GM23338 (cell line): ENCODE measurements around the gene CNTNAP2. TPM values are rescaled to one million over a fixed set of nuclear protein-coding genes. Genes with fewer than 3 reads are reported as not detected.

ENCODE experiments used
- ATAC-seq: fragments of 200-7000 bp; cut with Tn5 transposase; 3 replicates; pipeline ENCODE4 v1.9.1; 2020
- DNase-seq: peaks from one replicate; pipeline ENCODE4 v3.0.0-alpha.2; 2015; ENCODE audit warnings: low spot score
- H2AFZ ChIP-seq: fragments of 200-600 bp; sonication (generic); 2 replicates; pipeline ENCODE4 v1.8.0; 2016; ENCODE audit warnings: antibody characterized with exemption, mild to moderate bottlenecking, moderate library complexity
- H3F3A ChIP-seq: fragments of 200-600 bp; sonication (generic); replicated peaks from 2 replicates; pipeline ENCODE4 v1.8.0; 2017; ENCODE audit warnings: antibody characterized with exemption, mixed run types, low read depth
- H3K27ac ChIP-seq: fragments of 200-600 bp; sonication (generic); 2 replicates; pipeline ENCODE4 v1.6.1; 2016; ENCODE audit warnings: low read depth
- H3K27me3 ChIP-seq: fragments of 200-600 bp; sonication (generic); 2 replicates; pipeline ENCODE4 v1.8.0; 2016; ENCODE audit warnings: mild to moderate bottlenecking, mixed run types, moderate library complexity; ENCODE audit not compliant: insufficient read depth
- H3K36me3 ChIP-seq: fragments of 200-600 bp; sonication (generic); 2 replicates; pipeline ENCODE4 v1.8.0; 2016; ENCODE audit warnings: mild to moderate bottlenecking; ENCODE audit not compliant: insufficient read depth
- H3K4me1 ChIP-seq: fragments of 200-600 bp; sonication (generic); 2 replicates; pipeline ENCODE4 v1.8.0; 2016; ENCODE audit warnings: mild to moderate bottlenecking, moderate library complexity; ENCODE audit not compliant: insufficient read depth
- H3K4me2 ChIP-seq: fragments of 200-600 bp; sonication (generic); 2 replicates; pipeline ENCODE4 v1.7.1; 2017; ENCODE audit warnings: mixed run types
- H3K4me3 ChIP-seq: fragments of 200-600 bp; sonication (generic); 2 replicates; pipeline ENCODE4 v1.6.1; 2016; ENCODE audit warnings: mixed run types
- H3K79me2 ChIP-seq: fragments of 200-600 bp; sonication (generic); replicated peaks from 2 replicates; pipeline ENCODE4 v1.8.0; 2017; ENCODE audit warnings: mild to moderate bottlenecking; ENCODE audit not compliant: insufficient read depth
- H3K9me2 ChIP-seq: fragments of 200-600 bp; sonication (generic); 2 replicates; pipeline ENCODE4 v1.8.0; 2017; ENCODE audit not compliant: insufficient read depth
- H4K20me1 ChIP-seq: fragments of 200-600 bp; sonication (generic); replicated peaks from 2 replicates; pipeline ENCODE4 v1.8.0; 2017; ENCODE audit warnings: mild to moderate bottlenecking; ENCODE audit not compliant: insufficient read depth
- H3K27ac Mint-ChIP-seq: 2 replicates; pipeline ENCODE4 v1.8.0; 2020; ENCODE audit warnings: inconsistent platforms, mild to moderate bottlenecking, moderate library complexity, mixed read lengths
- H3K27me3 Mint-ChIP-seq: 3 replicates; pipeline ENCODE4 v1.8.0; 2022; ENCODE audit warnings: low read depth, mild to moderate bottlenecking, moderate library complexity, mixed read lengths, inconsistent platforms; ENCODE audit not compliant: insufficient read depth, poor library complexity
- H3K36me3 Mint-ChIP-seq: 3 replicates; pipeline ENCODE4 v1.8.0; 2021; ENCODE audit warnings: low read depth, mild to moderate bottlenecking, inconsistent platforms, moderate library complexity, mixed read lengths
- H3K4me1 Mint-ChIP-seq: 3 replicates; pipeline ENCODE4 v1.8.0; 2020; ENCODE audit warnings: mild to moderate bottlenecking, inconsistent platforms, mixed read lengths
- H3K4me3 Mint-ChIP-seq: 3 replicates; pipeline ENCODE4 v1.8.0; 2021; ENCODE audit warnings: moderate library complexity, mild to moderate bottlenecking, inconsistent platforms, mixed read lengths
- H3K9me3 Mint-ChIP-seq: 3 replicates; pipeline ENCODE4 v1.8.0; 2020; ENCODE audit warnings: moderate library complexity, mild to moderate bottlenecking, inconsistent platforms, mixed read lengths
- CREB1 ChIP-seq: fragments of 250-450 bp; sonication (Bioruptor Pico); IDR thresholded peaks from 2 replicates; pipeline ENCODE4 v1.5.0; 2020; ENCODE audit warnings: low read depth, mild to moderate bottlenecking, moderate library complexity
- EZH2 ChIP-seq: fragments of 200-600 bp; sonication (generic); IDR thresholded peaks from one replicate; pipeline ENCODE4 v1.8.0; 2017; ENCODE audit warnings: antibody characterized with exemption, mild to moderate bottlenecking, low read depth; ENCODE audit not compliant: unreplicated experiment
- EZH2phosphoT487 ChIP-seq: fragments of 200-600 bp; sonication (generic); IDR thresholded peaks from one replicate; pipeline ENCODE4 v1.8.1; 2018; ENCODE audit warnings: antibody characterized with exemption; ENCODE audit not compliant: unreplicated experiment
- JUNB ChIP-seq: IDR thresholded peaks from one replicate; pipeline ENCODE4 v1.6.1; 2016; ENCODE audit warnings: antibody characterized with exemption; ENCODE audit not compliant: unreplicated experiment
- NANOG ChIP-seq: IDR thresholded peaks from 2 replicates; pipeline ENCODE4 v1.6.1; 2016; ENCODE audit warnings: antibody characterized with exemption, borderline replicate concordance
- POLR2AphosphoS5 ChIP-seq: IDR thresholded peaks from 2 replicates; pipeline ENCODE4 v1.6.1; 2016; ENCODE audit warnings: antibody characterized with exemption, low read depth
- STAT1 ChIP-seq: IDR thresholded peaks from one replicate; pipeline ENCODE4 v1.6.1; 2016; ENCODE audit warnings: antibody characterized with exemption; ENCODE audit not compliant: unreplicated experiment
- ZNF114 ChIP-seq: fragments of 250-450 bp; sonication (Bioruptor Pico); IDR thresholded peaks from 2 replicates; pipeline ENCODE4 v1.5.0; 2020; ENCODE audit warnings: mild to moderate bottlenecking, moderate library complexity
- ZNF331 ChIP-seq: fragments of 250-450 bp; sonication (Bioruptor Pico); IDR thresholded peaks from 2 replicates; pipeline ENCODE4 v1.5.0; 2020; ENCODE audit warnings: low read depth, mild to moderate bottlenecking, moderate library complexity
- polyA plus RNA-seq: library from polyadenylated mRNA; unstranded; fragments of >200 nt; fragmentation: Nextera tagmentation; extraction: Ambion mirVana; gene quantifications from 2 replicates; pipeline ENCODE4 v1.2.1, GENCODE V29; 2016
- total RNA-seq: library from RNA; depleted of rRNA; stranded (reverse); fragments of >200 nt; shearing (Covaris generic); gene quantifications from 2 replicates; pipeline ENCODE4 v1.2.3, GENCODE V29; 2014
- TF ChIP-seq, protein P1 (sequence below): IDR thresholded peaks from 2 replicates; pipeline ENCODE4 v1.6.1; 2016; ENCODE audit warnings: antibody characterized with exemption
- TF ChIP-seq, protein P2 (sequence below): fragments of 250-450 bp; sonication (Bioruptor Pico); IDR thresholded peaks from 2 replicates; pipeline ENCODE4 v1.5.0; 2020; ENCODE audit warnings: mild to moderate bottlenecking, moderate library complexity
- TF ChIP-seq, protein P3 (sequence below): IDR thresholded peaks from one replicate; pipeline ENCODE4 v1.6.1; 2018; ENCODE audit warnings: antibody characterized with exemption; ENCODE audit not compliant: unreplicated experiment
- TF ChIP-seq, protein P4 (sequence below), 2 experiments: fragments of 200-600 bp in 1 of 2; sonication (generic) in 1 of 2; conservative IDR thresholded peaks; 2 replicates each; pipeline versions ENCODE4 v1.5.1 to v1.6.1; 2016 to 2017; ENCODE audit warnings: antibody characterized with exemption in 2 of 2, low read depth in 2 of 2, mild to moderate bottlenecking in 2 of 2, moderate library complexity in 1 of 2

The CNTNAP2 gene
- total and polyA plus RNA-seq, 2 experiments from 2014 or later = 38.2 to 61.3 TPM

DNA sequence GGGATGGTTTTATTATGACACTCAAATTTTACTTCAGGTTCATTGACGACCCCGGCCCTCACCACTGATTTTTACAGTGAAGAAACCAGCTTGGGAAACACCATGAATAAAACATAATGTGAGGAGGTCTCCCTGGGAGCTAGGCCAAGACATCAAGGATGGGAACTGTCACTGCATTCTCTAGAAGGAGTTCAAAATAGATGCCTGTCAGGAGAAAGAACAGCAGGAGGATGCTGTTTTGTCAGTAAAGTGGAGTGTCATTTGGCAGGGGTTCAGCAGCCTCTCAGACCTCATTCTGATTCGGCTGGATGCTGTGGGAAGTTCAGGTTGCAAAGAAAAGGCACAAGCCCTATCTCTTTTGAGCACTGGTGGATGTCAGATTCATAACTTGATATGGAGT, 2113.7 kb downstream of the CNTNAP2 start:
- H3K27me3 ChIP-seq = no peaks in the 10 kb centered on the region
- no peaks in the 10 kb centered on the region for H3K4me1 ChIP-seq
- ATAC-seq (no peak), DNase-seq (no peak)
- TF ChIP-seq ZNF114 (CRISPR knock-in tag) (no peak), EZH2 (no peak), POLR2AphosphoS5 (no peak), STAT1 (no peak), CREB1 (CRISPR knock-in tag) (no peak), ZNF331 (CRISPR knock-in tag) (no peak), EZH2phosphoT487 (no peak), JUNB (no peak), NANOG (no peak)
- TF ChIP-seq, protein P1, sequence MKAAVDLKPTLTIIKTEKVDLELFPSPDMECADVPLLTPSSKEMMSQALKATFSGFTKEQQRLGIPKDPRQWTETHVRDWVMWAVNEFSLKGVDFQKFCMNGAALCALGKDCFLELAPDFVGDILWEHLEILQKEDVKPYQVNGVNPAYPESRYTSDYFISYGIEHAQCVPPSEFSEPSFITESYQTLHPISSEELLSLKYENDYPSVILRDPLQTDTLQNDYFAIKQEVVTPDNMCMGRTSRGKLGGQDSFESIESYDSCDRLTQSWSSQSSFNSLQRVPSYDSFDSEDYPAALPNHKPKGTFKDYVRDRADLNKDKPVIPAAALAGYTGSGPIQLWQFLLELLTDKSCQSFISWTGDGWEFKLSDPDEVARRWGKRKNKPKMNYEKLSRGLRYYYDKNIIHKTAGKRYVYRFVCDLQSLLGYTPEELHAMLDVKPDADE = no peak
- TF ChIP-seq, protein P2, sequence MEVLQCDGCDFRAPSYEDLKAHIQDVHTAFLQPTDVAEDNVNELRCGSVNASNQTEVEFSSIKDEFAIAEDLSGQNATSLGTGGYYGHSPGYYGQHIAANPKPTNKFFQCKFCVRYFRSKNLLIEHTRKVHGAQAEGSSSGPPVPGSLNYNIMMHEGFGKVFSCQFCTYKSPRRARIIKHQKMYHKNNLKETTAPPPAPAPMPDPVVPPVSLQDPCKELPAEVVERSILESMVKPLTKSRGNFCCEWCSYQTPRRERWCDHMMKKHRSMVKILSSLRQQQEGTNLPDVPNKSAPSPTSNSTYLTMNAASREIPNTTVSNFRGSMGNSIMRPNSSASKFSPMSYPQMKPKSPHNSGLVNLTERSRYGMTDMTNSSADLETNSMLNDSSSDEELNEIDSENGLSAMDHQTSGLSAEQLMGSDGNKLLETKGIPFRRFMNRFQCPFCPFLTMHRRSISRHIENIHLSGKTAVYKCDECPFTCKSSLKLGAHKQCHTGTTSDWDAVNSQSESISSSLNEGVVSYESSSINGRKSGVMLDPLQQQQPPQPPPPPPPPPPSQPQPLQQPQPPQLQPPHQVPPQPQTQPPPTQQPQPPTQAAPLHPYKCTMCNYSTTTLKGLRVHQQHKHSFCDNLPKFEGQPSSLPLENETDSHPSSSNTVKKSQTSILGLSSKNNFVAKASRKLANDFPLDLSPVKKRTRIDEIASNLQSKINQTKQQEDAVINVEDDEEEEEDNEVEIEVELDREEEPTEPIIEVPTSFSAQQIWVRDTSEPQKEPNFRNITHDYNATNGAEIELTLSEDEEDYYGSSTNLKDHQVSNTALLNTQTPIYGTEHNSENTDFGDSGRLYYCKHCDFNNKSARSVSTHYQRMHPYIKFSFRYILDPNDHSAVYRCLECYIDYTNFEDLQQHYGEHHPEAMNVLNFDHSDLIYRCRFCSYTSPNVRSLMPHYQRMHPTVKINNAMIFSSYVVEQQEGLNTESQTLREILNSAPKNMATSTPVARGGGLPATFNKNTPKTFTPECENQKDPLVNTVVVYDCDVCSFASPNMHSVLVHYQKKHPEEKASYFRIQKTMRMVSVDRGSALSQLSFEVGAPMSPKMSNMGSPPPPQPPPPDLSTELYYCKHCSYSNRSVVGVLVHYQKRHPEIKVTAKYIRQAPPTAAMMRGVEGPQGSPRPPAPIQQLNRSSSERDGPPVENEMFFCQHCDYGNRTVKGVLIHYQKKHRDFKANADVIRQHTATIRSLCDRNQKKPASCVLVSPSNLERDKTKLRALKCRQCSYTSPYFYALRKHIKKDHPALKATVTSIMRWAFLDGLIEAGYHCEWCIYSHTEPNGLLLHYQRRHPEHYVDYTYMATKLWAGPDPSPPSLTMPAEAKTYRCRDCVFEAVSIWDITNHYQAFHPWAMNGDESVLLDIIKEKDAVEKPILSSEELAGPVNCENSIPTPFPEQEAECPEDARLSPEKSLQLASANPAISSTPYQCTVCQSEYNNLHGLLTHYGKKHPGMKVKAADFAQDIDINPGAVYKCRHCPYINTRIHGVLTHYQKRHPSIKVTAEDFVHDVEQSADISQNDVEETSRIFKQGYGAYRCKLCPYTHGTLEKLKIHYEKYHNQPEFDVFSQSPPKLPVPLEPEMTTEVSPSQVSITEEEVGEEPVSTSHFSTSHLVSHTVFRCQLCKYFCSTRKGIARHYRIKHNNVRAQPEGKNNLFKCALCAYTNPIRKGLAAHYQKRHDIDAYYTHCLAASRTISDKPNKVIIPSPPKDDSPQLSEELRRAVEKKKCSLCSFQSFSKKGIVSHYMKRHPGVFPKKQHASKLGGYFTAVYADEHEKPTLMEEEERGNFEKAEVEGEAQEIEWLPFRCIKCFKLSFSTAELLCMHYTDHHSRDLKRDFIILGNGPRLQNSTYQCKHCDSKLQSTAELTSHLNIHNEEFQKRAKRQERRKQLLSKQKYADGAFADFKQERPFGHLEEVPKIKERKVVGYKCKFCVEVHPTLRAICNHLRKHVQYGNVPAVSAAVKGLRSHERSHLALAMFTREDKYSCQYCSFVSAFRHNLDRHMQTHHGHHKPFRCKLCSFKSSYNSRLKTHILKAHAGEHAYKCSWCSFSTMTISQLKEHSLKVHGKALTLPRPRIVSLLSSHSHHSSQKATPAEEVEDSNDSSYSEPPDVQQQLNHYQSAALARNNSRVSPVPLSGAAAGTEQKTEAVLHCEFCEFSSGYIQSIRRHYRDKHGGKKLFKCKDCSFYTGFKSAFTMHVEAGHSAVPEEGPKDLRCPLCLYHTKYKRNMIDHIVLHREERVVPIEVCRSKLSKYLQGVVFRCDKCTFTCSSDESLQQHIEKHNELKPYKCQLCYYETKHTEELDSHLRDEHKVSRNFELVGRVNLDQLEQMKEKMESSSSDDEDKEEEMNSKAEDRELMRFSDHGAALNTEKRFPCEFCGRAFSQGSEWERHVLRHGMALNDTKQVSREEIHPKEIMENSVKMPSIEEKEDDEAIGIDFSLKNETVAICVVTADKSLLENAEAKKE (CRISPR knock-in tag) = no peak
- TF ChIP-seq, protein P3, sequence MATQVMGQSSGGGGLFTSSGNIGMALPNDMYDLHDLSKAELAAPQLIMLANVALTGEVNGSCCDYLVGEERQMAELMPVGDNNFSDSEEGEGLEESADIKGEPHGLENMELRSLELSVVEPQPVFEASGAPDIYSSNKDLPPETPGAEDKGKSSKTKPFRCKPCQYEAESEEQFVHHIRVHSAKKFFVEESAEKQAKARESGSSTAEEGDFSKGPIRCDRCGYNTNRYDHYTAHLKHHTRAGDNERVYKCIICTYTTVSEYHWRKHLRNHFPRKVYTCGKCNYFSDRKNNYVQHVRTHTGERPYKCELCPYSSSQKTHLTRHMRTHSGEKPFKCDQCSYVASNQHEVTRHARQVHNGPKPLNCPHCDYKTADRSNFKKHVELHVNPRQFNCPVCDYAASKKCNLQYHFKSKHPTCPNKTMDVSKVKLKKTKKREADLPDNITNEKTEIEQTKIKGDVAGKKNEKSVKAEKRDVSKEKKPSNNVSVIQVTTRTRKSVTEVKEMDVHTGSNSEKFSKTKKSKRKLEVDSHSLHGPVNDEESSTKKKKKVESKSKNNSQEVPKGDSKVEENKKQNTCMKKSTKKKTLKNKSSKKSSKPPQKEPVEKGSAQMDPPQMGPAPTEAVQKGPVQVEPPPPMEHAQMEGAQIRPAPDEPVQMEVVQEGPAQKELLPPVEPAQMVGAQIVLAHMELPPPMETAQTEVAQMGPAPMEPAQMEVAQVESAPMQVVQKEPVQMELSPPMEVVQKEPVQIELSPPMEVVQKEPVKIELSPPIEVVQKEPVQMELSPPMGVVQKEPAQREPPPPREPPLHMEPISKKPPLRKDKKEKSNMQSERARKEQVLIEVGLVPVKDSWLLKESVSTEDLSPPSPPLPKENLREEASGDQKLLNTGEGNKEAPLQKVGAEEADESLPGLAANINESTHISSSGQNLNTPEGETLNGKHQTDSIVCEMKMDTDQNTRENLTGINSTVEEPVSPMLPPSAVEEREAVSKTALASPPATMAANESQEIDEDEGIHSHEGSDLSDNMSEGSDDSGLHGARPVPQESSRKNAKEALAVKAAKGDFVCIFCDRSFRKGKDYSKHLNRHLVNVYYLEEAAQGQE = no peak
- TF ChIP-seq, protein P4, sequence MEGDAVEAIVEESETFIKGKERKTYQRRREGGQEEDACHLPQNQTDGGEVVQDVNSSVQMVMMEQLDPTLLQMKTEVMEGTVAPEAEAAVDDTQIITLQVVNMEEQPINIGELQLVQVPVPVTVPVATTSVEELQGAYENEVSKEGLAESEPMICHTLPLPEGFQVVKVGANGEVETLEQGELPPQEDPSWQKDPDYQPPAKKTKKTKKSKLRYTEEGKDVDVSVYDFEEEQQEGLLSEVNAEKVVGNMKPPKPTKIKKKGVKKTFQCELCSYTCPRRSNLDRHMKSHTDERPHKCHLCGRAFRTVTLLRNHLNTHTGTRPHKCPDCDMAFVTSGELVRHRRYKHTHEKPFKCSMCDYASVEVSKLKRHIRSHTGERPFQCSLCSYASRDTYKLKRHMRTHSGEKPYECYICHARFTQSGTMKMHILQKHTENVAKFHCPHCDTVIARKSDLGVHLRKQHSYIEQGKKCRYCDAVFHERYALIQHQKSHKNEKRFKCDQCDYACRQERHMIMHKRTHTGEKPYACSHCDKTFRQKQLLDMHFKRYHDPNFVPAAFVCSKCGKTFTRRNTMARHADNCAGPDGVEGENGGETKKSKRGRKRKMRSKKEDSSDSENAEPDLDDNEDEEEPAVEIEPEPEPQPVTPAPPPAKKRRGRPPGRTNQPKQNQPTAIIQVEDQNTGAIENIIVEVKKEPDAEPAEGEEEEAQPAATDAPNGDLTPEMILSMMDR (conservative IDR thresholded peaks at IDR 0.05; ENCODE audit: low read depth in 2 of 2) = no peak
- no peaks in the 10 kb centered on the region for H3K79me2 ChIP-seq
- no peak overlapping the region for H2AFZ ChIP-seq
- H3F3A ChIP-seq = no peaks in the 10 kb centered on the region
- H3K9me3 Mint-ChIP-seq = peaks cover 13% of the 10 kb centered on the region
- H3K4me2 ChIP-seq = no peak overlapping the region
- H3K27ac ChIP-seq = no peak overlapping the region
- peaks cover 2% of the 10 kb centered on the region; the same call in 1 of the 3 replicates for H3K4me1 Mint-ChIP-seq
- no peaks in the 10 kb centered on the region for H3K27me3 Mint-ChIP-seq
- no peak overlapping the region for H3K4me3 Mint-ChIP-seq
- H3K4me3 ChIP-seq = no peak overlapping the region
- no peak overlapping the region for H3K27ac Mint-ChIP-seq
- H4K20me1 ChIP-seq = no peaks in the 10 kb centered on the region
- no peaks in the 10 kb centered on the region for H3K9me2 ChIP-seq
- no peaks in the 10 kb centered on the region; the same call in 2 of the 3 replicates for H3K36me3 Mint-ChIP-seq
- no peaks in the 10 kb centered on the region for H3K36me3 ChIP-seq
